ENCODE data around the gene ZNF329. TPM values are rescaled to one million over a fixed set of nuclear protein-coding genes. Genes with fewer than 3 reads are reported as not detected.
"Not testable (repeated sequence)": the region's sequence is repeated elsewhere in the genome, so short reads cannot be mapped to it uniquely, and the experiment has no call there.

Gene ZNF329
- total and polyA plus RNA-seq, 8 donors = 2.2 to 6.2 (median 3.4) TPM

- Histone ChIP-seq H3K4me3 (no peak overlapping the region), H3K27me3 (no peaks in the 10 kb centered on the region), H3K36me3 (no peaks in the 10 kb centered on the region), H3K4me1 (no peaks in the 10 kb centered on the region), H3K27ac (no peak overlapping the region), H3K9me3 (no peaks in the 10 kb centered on the region)
- intact Hi-C loops (cut with DNase I) = loop anchor here in 1 of 3 donors (10.0 kb wide), 2 partner anchors 132 to 412 kb away; partner anchors contain the start of gene ZNF776
- ATAC-seq (no peak), DNase-seq (peak in 1 of 6 donors; percentile 49), FAIRE-seq (no peak)
- TF ChIP-seq CTCF (IDR thresholded peaks at IDR 0.05) = no peak
- 89% methylated on average over 46 to 53 of the region's 53 CpGs for WGBS, 2 donors
Observed at GRCh38 chr19:58157045-58157728, 6.6 kb upstream of the ZNF329 start.

DNA sequence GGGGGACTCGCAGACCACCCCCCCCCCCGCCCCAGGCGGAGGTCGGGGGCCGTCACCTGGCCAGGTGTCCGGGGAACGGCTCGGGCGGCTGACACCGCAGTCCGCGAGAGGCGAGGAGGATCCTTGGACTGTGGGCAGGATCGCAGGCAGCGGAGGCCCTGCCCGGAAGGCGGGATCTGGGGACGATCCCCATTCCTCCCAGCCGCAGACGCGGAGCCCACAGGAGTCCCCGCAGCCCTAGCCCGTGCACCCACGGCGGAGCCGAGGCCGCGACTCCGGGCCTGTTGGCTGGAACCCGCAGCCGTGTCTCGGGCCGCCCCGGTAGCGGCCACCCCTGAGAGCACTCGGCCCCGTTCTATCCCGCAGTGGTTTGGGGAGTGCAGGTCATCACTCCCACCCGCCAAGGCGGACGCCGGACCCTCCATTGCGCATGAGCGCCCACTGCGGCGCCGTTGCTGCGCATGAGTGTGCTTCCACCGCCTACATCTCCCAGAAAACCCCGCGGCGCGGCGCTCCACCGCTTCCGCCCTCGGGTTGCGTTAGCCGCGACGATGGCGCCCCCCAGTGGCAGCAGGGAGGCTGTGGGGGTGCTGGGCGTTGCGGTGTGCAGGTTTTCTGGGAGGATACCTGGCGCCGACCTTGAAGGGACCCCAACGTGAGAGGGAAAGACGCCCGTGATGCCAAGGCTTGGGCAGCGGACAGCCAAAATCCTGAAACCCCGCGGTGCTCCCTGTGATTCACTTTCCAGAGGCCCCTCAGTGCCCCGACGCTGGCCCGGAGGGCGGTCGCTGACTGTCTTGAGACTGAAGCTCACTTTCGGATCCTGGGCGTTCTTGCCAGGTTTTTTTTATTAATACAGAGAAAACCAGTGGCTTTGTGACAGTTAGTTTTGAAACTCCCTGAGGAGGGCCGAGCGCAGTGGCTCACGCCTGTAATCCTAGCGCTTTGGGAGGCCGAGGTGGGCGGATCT is 4.4 kb upstream of the ZNF329 start:
- H3K27me3 ChIP-seq = no peaks in the 10 kb centered on the region
- WGBS, 2 donors = 2 to 3% methylated on average over 76 to 85 of the region's 85 CpGs
- H3K9me3 ChIP-seq = no peaks in the 10 kb centered on the region
- intact Hi-C loops (cut with DNase I) = loop anchor here in 1 of 3 donors (10.0 kb wide), 2 partner anchors 130 to 410 kb away; partner anchors contain the start of gene ZNF776
- peak; percentile 95 to 98 (median 96) for TF ChIP-seq CTCF (IDR thresholded peaks at IDR 0.05)
- peak; percentile 93 to 100 (median 96) for DNase-seq
- FAIRE-seq = no peak
- H3K27ac ChIP-seq = peak overlapping the region; percentile 79 to 88 (median 84)
- ATAC-seq = peak; percentile 92 to 98 (median 94)
- peak overlapping the region; percentile 51 to 100 (median 94) for H3K4me3 ChIP-seq
- peaks cover 0 to 1% (median 0%) of the 10 kb centered on the region in 3 donors for H3K4me1 ChIP-seq
- H3K36me3 ChIP-seq = no peaks in the 10 kb centered on the region

- intact Hi-C loops (cut with DNase I) = loop anchor here in 1 of 3 donors (10.0 kb wide), 2 partner anchors 129 to 409 kb away; partner anchors contain the start of gene ZNF776
- H3K27ac ChIP-seq = peak overlapping the region; percentile 79 to 88 (median 84)
- no peaks in the 10 kb centered on the region for H3K27me3 ChIP-seq
- peak overlapping the region; percentile 51 to 100 (median 94) for H3K4me3 ChIP-seq
- TF ChIP-seq CTCF (IDR thresholded peaks at IDR 0.05) = no peak
- H3K9me3 ChIP-seq = no peaks in the 10 kb centered on the region
- no peaks in the 10 kb centered on the region for H3K36me3 ChIP-seq
- no peak for FAIRE-seq
- ATAC-seq = peak; percentile 16 to 20 (median 18)
- 1 to 3% methylated on average over 12 of the region's 12 CpGs for WGBS, 2 donors
- DNase-seq = peak; percentile 26 to 60 (median 48)
- H3K4me1 ChIP-seq = peaks cover 0 to 6% (median 0%) of the 10 kb centered on the region in 3 donors
Observed at GRCh38 chr19:58154287-58154678, 3.7 kb upstream of the ZNF329 start.

GRCh38 chr19:58153386-58153785 is 2.8 kb upstream of the ZNF329 start:
- FAIRE-seq = no peak
- 91 to 100% methylated on average over 2 of the region's 2 CpGs for WGBS, 2 donors
- no peak for TF ChIP-seq CTCF (IDR thresholded peaks at IDR 0.05)
- Histone ChIP-seq H3K4me3 (no peak overlapping the region), H3K9me3 (no peaks in the 10 kb centered on the region), H3K36me3 (no peaks in the 10 kb centered on the region), H3K27me3 (no peaks in the 10 kb centered on the region), H3K4me1 (peaks cover 0 to 6% (median 0%) of the 10 kb centered on the region in 3 donors), H3K27ac (no peak overlapping the region)
- DNase-seq = no peak
- no peak for ATAC-seq
- intact Hi-C loops (cut with DNase I) = loop anchor here in 1 of 3 donors (10.0 kb wide), 2 partner anchors 129 to 409 kb away; partner anchors contain the start of gene ZNF776

DNA sequence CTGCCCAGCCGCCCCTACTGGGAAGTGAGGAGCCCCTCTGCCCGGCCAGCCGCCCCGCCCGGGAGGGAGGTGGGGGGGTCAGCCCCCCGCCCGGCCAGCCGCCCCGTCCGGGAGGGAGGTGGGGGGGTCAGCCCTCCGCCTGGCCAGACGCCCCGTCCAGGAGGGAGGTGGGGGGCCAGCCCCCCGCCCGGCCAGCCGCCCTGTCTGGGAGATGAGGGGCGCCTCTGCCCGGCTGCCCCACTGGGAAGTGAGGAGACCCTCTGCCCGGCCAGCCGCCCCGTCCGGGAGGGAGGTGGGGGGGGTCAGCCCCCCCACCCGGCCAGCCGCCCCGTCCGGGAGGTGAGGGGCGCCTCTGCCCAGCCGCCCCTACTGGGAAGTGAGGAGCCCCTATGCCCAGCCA is 3.1 kb downstream of the ZNF329 start:
- H3K27me3 ChIP-seq; H3K27ac ChIP-seq; FAIRE-seq; H3K36me3 ChIP-seq; ATAC-seq; H3K9me3 ChIP-seq; H3K4me1 ChIP-seq; intact Hi-C loops (cut with DNase I); H3K4me3 ChIP-seq: not testable (repeated sequence)
- peak in 1 of 6 donors; percentile 51 for DNase-seq
- 97 to 99% methylated on average over 12 to 23 of the region's 28 CpGs for WGBS, 2 donors

Measured in pancreas (tissue), 10 donors.